Measurements from ENCODE around the gene SLC1A7.

GRCh38 chr1:53126495-53126894 is 15.9 kb downstream of the SLC1A7 start:
- TF ChIP-seq POLR2A (IDR thresholded peaks at IDR 0.05; ENCODE audit: extremely low read depth, insufficient read length) (no peak), CTCF (IDR thresholded peaks at IDR 0.05; ENCODE audit: low read depth, low read length) (no peak), MYC (IDR thresholded peaks at IDR 0.05; ENCODE audit: low read depth, low read length) (no peak)

Measured in NB4 (cell line).